HepG2 (cell line): Measurements from ENCODE around the gene MN1. TPM values are rescaled to one million over a fixed set of nuclear protein-coding genes. Genes with fewer than 3 reads are reported as not detected.

Experiments
- ATAC-seq: fragments of 200-7000 bp; cut with Tn5 transposase; 3 replicates; pipeline ENCODE4 v1.9.1; 2020; ENCODE audit warnings: mild to moderate bottlenecking, moderate library complexity
- BruUV-seq: library from RNA; stranded (reverse); fragments of 400-500 nt; replicated peaks from 2 replicates; lab custom pipeline; 2021; lab: Mats Ljungman, UMichigan
- CTCF ChIA-PET: fragments of 300-600 bp; formaldehyde crosslinking; extraction: SDS; loops from one replicate; lab custom pipeline; 2021; ENCODE audit warnings: low total read pairs, inconsistent platforms, low intra/inter-chr PET ratio; lab: Yijun Ruan, JAX
- POLR2A ChIA-PET: fragments of 350-600 bp; sonication (Branson Sonifier 250); formaldehyde crosslinking; loops from one replicate; lab custom pipeline; 2020; ENCODE audit warnings: antibody characterized with exemption, inconsistent platforms; lab: Yijun Ruan, JAX
- DNase-seq: peaks from one replicate; pipeline ENCODE4 v3.0.0-alpha.2; 2015; ENCODE audit warnings: low spot score
- FAIRE-seq: peaks from 3 replicates; lab custom pipeline; 2011; peaks lifted over from hg19 to GRCh38; lab: Jason Lieb, UNC
- H2AFZ ChIP-seq: one replicate; pipeline ENCODE4 v1.6.1; 2011; ENCODE audit warnings: low read length, inconsistent platforms
- H3K27ac ChIP-seq: fragments of 300-600 bp; 3 replicates; pipeline ENCODE4 v1.8.0; 2011; ENCODE audit warnings: mixed run types, mild to moderate bottlenecking, mixed read lengths, low read length, inconsistent platforms; ENCODE audit not compliant: insufficient read depth; ENCODE audit errors: extremely low read length
- H3K27me3 ChIP-seq, 2 experiments: fragments of 200-600 bp in 1 of 2; 2 replicates in 1 of 2; 3 replicates in 1 of 2; pipeline versions ENCODE4 v1.6.0 to v1.8.0; 2011; ENCODE audit warnings: low read length in 2 of 2, mild to moderate bottlenecking in 2 of 2, moderate library complexity in 2 of 2, inconsistent platforms in 1 of 2; ENCODE audit not compliant: insufficient read depth in 2 of 2, control insufficient read depth in 1 of 2
- H3K36me3 ChIP-seq, 2 experiments: fragments of 200-600 bp in 1 of 2; replicated peaks in 1 of 2; 2 replicates in 1 of 2; 3 replicates in 1 of 2; pipeline versions ENCODE4 v1.5.1 to v1.8.0; 2011; ENCODE audit warnings: low read length in 2 of 2, inconsistent platforms in 1 of 2; ENCODE audit not compliant: insufficient read depth in 2 of 2, control insufficient read depth in 1 of 2
- H3K4me1 ChIP-seq: 2 replicates; pipeline ENCODE4 v1.5.1; 2012; ENCODE audit warnings: low read length, inconsistent platforms; ENCODE audit not compliant: insufficient read depth
- H3K4me2 ChIP-seq: 2 replicates; pipeline ENCODE4 v1.6.0; 2011; ENCODE audit warnings: low read depth, low read length, inconsistent platforms
- H3K4me3 ChIP-seq, 3 experiments: fragments of 200-600 bp in 1 of 3; sonication (generic), shearing (Covaris generic) in 1 of 3; replicated peaks in 1 of 3; 2 replicates each; pipeline ENCODE4 v1.5.1; 2011 to 2016; ENCODE audit warnings: low read length in 3 of 3, inconsistent platforms in 2 of 3, low read depth in 2 of 3, mild to moderate bottlenecking in 2 of 3, control low read depth in 1 of 3, mixed read lengths in 1 of 3; ENCODE audit not compliant: insufficient read depth in 1 of 3
- H3K79me2 ChIP-seq: one replicate; pipeline ENCODE4 v1.6.1; 2011; ENCODE audit warnings: low read length, inconsistent platforms; ENCODE audit not compliant: insufficient read depth
- H3K9ac ChIP-seq: 2 replicates; pipeline ENCODE4 v1.6.0; 2011; ENCODE audit warnings: mild to moderate bottlenecking, low read depth, low read length, inconsistent platforms; ENCODE audit not compliant: insufficient read depth
- H3K9me3 ChIP-seq: 2 replicates; pipeline ENCODE4 v1.5.1; 2012; ENCODE audit warnings: mild to moderate bottlenecking, low read length
- H4K20me1 ChIP-seq: 2 replicates; pipeline ENCODE4 v1.6.0; 2011; ENCODE audit warnings: inconsistent platforms, mild to moderate bottlenecking, low read length, moderate library complexity; ENCODE audit not compliant: insufficient read depth
- ETV6 ChIP-seq: sonication (generic); formaldehyde crosslinking; conservative IDR thresholded peaks from 2 replicates; pipeline ENCODE4 v1.4.0; 2020; ENCODE audit warnings: missing genetic modification reagents
- HNF4A ChIP-seq: sonication (generic); formaldehyde crosslinking; IDR thresholded peaks from 2 replicates; pipeline ENCODE4 v1.4.0; 2020; ENCODE audit warnings: missing genetic modification reagents
- JUNB ChIP-seq: sonication (generic); formaldehyde crosslinking; IDR thresholded peaks from 2 replicates; pipeline ENCODE4 v1.8.0; 2022; ENCODE audit warnings: missing genetic modification reagents, mild to moderate bottlenecking, borderline replicate concordance
- MAX ChIP-seq: IDR thresholded peaks from 2 replicates; pipeline ENCODE4 v1.6.1; 2012; ENCODE audit warnings: inconsistent platforms
- MIER3 ChIP-seq: IDR thresholded peaks from 2 replicates; pipeline ENCODE4 v1.6.1; 2016; ENCODE audit warnings: missing compliant biosample characterization, borderline replicate concordance
- NFYB ChIP-seq: sonication (generic); formaldehyde crosslinking; IDR thresholded peaks from 2 replicates; pipeline ENCODE4 v1.4.0; 2020; ENCODE audit warnings: missing genetic modification reagents
- NR2F6 ChIP-seq, 2 experiments: IDR thresholded peaks; 2 replicates each; pipeline ENCODE4 v1.6.1; 2016; ENCODE audit warnings: antibody characterized with exemption in 1 of 2, mild to moderate bottlenecking in 1 of 2
- PCBP1 ChIP-seq: fragments of 200-400 bp; formaldehyde crosslinking; IDR thresholded peaks from 2 replicates; pipeline ENCODE4 v1.6.1; 2017; ENCODE audit warnings: mild to moderate bottlenecking, low read depth, low read length, borderline replicate concordance
- POLR2G ChIP-seq: fragments of 200-400 bp; formaldehyde crosslinking; IDR thresholded peaks from 2 replicates; pipeline ENCODE4 v1.6.1; 2018; ENCODE audit warnings: mild to moderate bottlenecking, low read depth, low read length, moderate library complexity
- RBAK ChIP-seq: sonication (generic); formaldehyde crosslinking; IDR thresholded peaks from 2 replicates; pipeline ENCODE4 v1.5.1; 2020; ENCODE audit warnings: mild to moderate bottlenecking, missing genetic modification reagents
- USF2 ChIP-seq, 2 experiments: sonication (generic) in 1 of 2; formaldehyde crosslinking in 1 of 2; IDR thresholded peaks; 2 replicates each; pipeline versions ENCODE4 v1.5.1 to v1.6.1; 2011 to 2020; ENCODE audit warnings: borderline replicate concordance in 1 of 2, low read depth in 1 of 2, low read length in 1 of 2, mild to moderate bottlenecking in 1 of 2, missing genetic modification reagents in 1 of 2, moderate library complexity in 1 of 2
- ZNF30 ChIP-seq: sonication (generic); formaldehyde crosslinking; IDR thresholded peaks from 2 replicates; pipeline ENCODE4 v1.5.0; 2020; ENCODE audit warnings: mild to moderate bottlenecking, missing genetic modification reagents
- ZNF780A ChIP-seq: sonication (generic); formaldehyde crosslinking; IDR thresholded peaks from 2 replicates; pipeline ENCODE4 v1.8.0; 2022; ENCODE audit warnings: mild to moderate bottlenecking, missing genetic modification reagents, moderate library complexity
- WGBS: methylation state at CpG from one replicate; pipeline ENCODE4 v1.1.6; 2017; ENCODE audit warnings: low lambda C conversion rate; 5-methylcytosine and 5-hydroxymethylcytosine counted together
- in situ Hi-C: cut with HindIII; loops from 2 replicates; pipeline ENCODE4 v1.10.0; 2017; ENCODE audit warnings: low pct_unique_long_range_greater_than_20kb; ENCODE audit not compliant: extremely low pct_ligation_motif_present
- intact Hi-C: fragments of 100-400 bp; cut with micrococcal nuclease; formaldehyde crosslinking; loops from one replicate; pipeline ENCODE4 v1.10.0; 2022; ENCODE audit not compliant: unreplicated experiment
- polyA plus RNA-seq, 8 experiments: library from polyadenylated mRNA; depleted of rRNA in 3 of 8; stranded (reverse) in 7 of 8; unstranded in 1 of 8; fragments of >200 nt; fragmentation: Illumina TruSeq in 4 of 8; extraction: Trizol in 4 of 8; gene quantifications; 2 replicates each; pipeline versions ENCODE4 v1.2.1 to v1.2.3, GENCODE V29; 2011 to 2016; ENCODE audit warnings: low read depth in 4 of 8, missing spikeins in 1 of 8, mixed read lengths in 1 of 8; ENCODE audit not compliant: insufficient read depth in 1 of 8
- total RNA-seq, 5 experiments: library from RNA; depleted of rRNA; stranded (reverse); fragments of >200 nt; fragmentation: Illumina TruSeq; extraction: Trizol; gene quantifications; 2 replicates each; pipeline ENCODE4 v1.2.3, GENCODE V29; 2016; ENCODE audit warnings: low read depth in 1 of 5

MN1 gene
- total and polyA plus RNA-seq, 2 of the 13 experiments (the other 11 are each of a cell fraction or from before 2014, with no cell fraction given) = 0.01 TPM; not detected in 1

GRCh38 chr22:27720860-27721259, 80.7 kb downstream of the MN1 start:
- TF ChIP-seq MIER3 (CRISPR knock-in tag) (no peak), JUNB (CRISPR knock-in tag) (no peak), RBAK (CRISPR knock-in tag) (no peak)
- in situ Hi-C loops (no loop called here), intact Hi-C loops (no loop called here)
- Histone ChIP-seq H4K20me1 (no peaks in the 10 kb centered on the region), H3K36me3 (no peaks in the 10 kb centered on the region), H3K27ac (no peak overlapping the region), H3K27me3 (no peaks in the 10 kb centered on the region), H3K4me2 (no peak overlapping the region), H3K79me2 (no peaks in the 10 kb centered on the region), H3K9ac (no peak overlapping the region), H2AFZ (no peak overlapping the region), H3K4me1 (peaks cover 13% of the 10 kb centered on the region), H3K9me3 (no peaks in the 10 kb centered on the region), H3K4me3 (no peak overlapping the region)
- FAIRE-seq (no peak), DNase-seq (no peak), ATAC-seq (no peak)
- WGBS = 0% methylated on average over 1 of the region's 5 CpGs
- ChIA-PET POLR2A (no interaction called here), CTCF (no interaction called here)
- BruUV-seq = no TSS peak

GRCh38 chr22:27719535-27720227, 81.9 kb downstream of the MN1 start:
- no peaks in the 10 kb centered on the region for H3K27me3 ChIP-seq
- intact Hi-C loops = no loop called here
- peak; percentile 40 for DNase-seq
- H2AFZ ChIP-seq = no peak overlapping the region
- no peak overlapping the region for H3K4me3 ChIP-seq
- no peak for FAIRE-seq
- H4K20me1 ChIP-seq = no peaks in the 10 kb centered on the region
- no peaks in the 10 kb centered on the region for H3K79me2 ChIP-seq
- no peaks in the 10 kb centered on the region for H3K36me3 ChIP-seq
- BruUV-seq = no TSS peak
- in situ Hi-C loops = no loop called here
- H3K9me3 ChIP-seq = no peaks in the 10 kb centered on the region
- H3K27ac ChIP-seq = no peak overlapping the region
- POLR2A ChIA-PET = no interaction called here
- H3K4me1 ChIP-seq = peaks cover 13% of the 10 kb centered on the region
- CTCF ChIA-PET = no interaction called here
- no peak; the same call in 2 of the 3 replicates for ATAC-seq
- no peak overlapping the region for H3K9ac ChIP-seq
- no peak overlapping the region for H3K4me2 ChIP-seq
- 32% methylated on average over 8 of the region's 8 CpGs for WGBS
- TF ChIP-seq POLR2G (no peak), ZNF780A (CRISPR knock-in tag) (peak; percentile 59; the same call in 1 of the 2 replicates), NFYB (CRISPR knock-in tag) (peak; percentile 52), HNF4A (CRISPR knock-in tag) (peak; percentile 12; the same call in 1 of the 2 replicates), ETV6 (CRISPR knock-in tag) (no peak), NR2F6 (IDR thresholded peaks at IDR 0.05) (no peak), NR2F6 (CRISPR knock-in tag; IDR thresholded peaks at IDR 0.05) (no peak), MAX (peak; percentile 43), ZNF30 (no peak), USF2 (IDR thresholded peaks at IDR 0.05; ENCODE audit: low read depth, low read length) (no peak; the same call in 1 of the 2 replicates), USF2 (CRISPR knock-in tag; IDR thresholded peaks at IDR 0.05; ENCODE audit: borderline replicate concordance) (peak; percentile 66; the same call in 1 of the 2 replicates), PCBP1 (no peak)
